GM21360 (cell line): ENCODE results near the gene UBE2L6.

ENCODE experiments used
- ATAC-seq: cut with Tn5 transposase; IDR thresholded peaks from one replicate; pipeline ENCODE4 v1.9.1; 2021; ENCODE audit warnings: mild to moderate bottlenecking, moderate library complexity; ENCODE audit not compliant: unreplicated experiment

UBE2L6 gene

DNA sequence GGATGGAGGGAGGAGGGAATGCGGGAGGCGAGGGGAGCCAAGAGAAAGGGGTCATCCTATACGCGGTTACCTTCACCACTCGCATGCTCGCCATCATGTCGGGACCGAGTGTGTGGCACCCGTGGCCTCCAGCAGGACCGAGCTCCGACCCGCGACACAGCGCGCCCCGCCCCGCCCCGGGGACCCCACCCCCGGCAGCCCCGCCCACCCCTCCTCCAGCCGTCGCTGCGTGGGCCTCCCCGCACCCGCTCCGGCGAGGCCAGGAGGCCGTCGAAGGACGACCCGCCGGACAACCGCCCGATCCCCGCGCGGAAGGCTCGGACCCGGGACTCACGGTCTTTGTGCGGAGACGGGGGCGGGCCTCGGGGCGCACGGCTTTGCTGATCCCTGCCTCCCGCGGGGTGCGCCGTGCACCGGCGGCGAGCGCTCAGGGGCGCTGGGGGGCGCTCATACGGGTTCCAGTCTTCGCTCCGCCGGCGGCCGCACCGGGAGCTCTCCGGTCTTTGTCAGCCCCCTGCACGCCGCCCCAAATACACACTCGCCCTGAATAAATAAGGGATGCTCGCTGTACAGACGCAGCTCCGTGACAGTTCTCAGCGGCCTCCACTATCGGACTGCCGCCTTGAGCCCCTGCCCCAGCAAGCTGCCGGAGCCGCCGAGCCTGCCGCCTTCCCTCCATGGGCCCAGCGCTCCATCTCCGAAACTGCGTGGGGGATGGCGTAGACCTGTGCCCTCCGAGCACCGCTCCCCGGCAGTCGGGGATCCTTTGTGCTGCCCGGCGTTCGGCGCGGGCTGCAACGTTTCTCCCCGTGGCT is at the start of gene UBE2L6:
Gene UBE2L6, minus strand, starts transcription at position 158 of the 815 bp plus-strand sequence. Its CDS starts 61 bp downstream, at position 97.
- ATAC-seq, result peak; percentile 47

DNA sequence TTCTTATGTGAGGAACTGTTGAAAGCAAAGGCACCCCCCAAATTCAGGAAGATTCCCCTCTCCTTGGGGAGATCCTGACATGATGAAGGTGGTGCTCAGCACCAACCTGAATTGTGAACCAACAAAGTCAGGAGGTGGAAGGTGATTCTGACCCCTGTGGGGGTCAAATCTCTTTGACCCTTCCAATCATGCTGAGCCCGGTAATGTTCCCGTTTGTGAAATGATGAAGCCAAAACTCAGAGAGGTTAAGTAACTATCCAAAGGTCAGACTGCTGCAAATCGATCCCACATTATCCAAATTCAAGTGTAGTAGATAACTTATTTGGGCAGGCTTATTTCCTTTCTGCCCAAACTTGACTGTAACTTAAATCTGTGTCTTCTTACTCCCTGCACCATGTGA is 49.1 kb upstream of the UBE2L6 start:
- no peak for ATAC-seq

DNA sequence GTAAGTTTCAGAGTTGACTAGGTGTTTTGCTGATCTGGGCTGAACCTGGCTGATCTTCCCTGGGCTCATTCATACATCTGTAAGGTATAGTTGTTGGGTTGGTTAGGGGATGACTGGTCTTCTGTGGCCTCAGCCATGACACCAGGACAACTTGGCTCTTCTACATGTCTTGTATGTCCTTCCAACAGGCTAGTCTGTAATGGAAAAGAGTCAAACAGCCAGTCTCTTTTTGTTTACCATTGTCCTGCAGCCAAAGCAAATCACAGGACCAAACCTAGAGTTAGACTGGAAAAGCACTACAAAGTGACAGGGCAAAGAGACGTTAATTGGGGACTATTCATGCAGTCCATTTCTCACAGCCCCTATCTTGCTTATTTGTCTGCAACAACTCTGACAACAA is 47.8 kb upstream of the UBE2L6 start:
- ATAC-seq, result no peak

DNA sequence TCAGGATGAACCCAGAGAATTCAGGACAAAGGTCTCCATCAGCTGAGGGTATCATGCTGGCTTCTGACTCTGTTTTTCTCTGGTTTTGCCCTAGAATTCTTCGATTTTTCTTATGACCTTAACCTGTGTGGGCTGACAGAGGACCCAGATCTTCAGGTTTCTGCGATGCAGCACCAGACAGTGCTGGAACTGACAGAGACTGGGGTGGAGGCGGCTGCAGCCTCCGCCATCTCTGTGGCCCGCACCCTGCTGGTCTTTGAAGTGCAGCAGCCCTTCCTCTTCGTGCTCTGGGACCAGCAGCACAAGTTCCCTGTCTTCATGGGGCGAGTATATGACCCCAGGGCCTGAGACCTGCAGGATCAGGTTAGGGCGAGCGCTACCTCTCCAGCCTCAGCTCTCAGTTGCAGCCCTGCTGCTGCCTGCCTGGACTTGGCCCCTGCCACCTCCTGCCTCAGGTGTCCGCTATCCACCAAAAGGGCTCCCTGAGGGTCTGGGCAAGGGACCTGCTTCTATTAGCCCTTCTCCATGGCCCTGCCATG is 46.8 kb upstream of the UBE2L6 start:
- ATAC-seq, result no peak

DNA sequence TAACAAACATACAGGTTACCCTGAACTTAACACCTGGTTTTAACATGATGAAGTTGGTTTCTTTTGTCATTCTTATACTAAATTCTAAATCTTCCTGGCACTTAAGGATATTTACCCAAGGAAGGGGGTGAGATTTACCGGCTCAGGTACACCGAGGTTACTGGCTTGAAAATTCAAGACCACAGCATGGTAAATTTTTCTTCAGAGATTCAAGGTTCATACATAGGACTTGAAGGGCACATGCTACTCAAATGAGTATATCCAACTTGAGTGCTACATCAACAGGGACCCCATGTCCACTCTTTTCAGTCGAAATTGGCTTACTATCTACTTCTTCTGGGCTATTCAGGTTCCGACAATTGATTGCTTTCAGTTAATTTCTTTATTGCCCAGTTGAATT is 42.7 kb upstream of the UBE2L6 start:
- no peak for ATAC-seq

DNA sequence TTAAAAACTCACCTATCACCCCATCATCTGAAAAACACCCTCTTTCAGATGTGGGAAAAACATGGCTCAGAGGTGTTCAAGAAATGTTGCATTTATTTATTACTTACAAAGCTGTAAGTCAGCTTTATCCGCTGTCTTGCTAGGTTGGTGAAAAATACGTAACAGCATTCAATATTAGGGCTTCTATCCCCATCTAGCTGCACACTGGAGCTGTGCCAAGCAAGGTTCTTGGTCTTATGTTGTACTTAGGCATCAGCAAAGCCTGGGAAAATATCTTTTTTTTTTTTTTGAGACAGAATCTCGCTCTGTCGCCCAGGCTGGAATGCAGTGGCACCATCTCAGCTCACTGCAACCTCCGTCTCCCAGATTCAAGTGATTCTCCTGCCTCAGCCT is 37.6 kb upstream of the UBE2L6 start:
- no peak for ATAC-seq

DNA sequence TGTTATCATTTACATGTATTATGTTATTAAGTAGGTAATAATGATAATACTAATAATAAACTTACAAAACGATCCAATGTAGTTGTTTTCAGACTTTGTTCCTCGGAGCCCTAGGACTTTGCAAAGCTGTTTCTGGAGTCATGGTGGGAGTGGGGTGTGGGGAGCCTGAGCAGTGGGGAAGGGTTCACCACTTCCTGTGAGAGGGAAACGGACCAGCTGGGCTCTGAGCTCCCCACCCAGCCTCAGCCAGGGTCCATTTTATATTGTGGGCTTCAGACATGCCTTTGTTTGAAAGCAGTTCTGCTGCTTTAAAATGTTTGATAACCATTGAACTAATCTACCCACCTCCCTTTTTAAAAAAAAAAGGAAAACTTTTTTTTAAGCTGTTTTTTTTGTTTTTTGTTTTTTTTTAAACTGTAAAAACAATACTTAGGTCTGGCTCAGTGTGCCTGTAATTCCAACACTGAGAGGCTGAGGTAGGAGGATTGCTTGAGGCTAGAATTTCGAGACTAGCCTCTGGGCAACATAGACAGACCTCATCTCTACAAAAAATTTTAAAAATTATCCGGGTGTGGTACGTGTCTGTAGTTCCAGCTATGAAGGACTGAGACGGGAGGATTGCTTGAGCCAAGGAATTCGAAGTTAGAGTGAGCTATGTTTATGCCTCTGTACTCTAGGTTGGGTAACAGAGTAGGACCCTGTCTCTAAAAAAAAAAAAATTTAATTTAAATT is 37.0 kb upstream of the UBE2L6 start:
- no peak for ATAC-seq

DNA sequence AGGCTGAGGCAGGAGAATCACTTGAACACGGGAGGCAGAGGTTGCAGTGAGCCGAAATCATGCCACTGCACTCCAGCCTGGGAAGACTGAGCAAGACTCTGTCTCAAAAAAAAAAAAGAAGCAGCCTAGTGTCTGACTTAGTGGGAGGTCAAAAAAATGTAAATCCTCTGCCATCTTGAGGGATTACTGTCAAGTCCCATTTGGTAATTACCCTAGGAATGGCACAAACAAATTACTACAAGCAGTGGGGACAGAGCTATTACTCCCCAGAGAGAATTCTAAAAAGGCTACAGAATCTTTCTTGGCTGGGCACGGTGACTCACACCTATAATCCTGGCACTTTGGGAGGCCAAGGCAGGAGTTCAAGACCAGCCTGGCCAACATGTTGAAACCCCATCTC is 33.8 kb upstream of the UBE2L6 start:
- no peak for ATAC-seq

DNA sequence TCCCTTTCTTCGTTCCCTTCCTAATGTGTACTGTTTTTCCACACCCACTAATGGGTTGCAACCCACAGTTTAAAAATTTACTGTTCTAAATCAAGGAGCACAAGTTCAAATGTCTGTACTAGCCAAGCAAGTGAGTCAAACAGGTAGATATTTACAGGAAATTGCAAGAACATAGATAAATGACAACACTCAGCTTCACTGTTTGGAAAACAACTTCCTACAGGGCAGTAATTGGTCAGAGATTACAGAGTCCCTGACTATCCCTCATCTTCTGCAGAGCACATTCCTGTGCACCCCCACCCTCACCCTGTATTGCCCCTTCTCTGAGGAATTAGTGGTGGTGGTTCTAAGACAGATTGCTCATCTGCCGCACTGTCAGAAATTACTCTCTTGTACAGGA is 31.9 kb upstream of the UBE2L6 start:
- ATAC-seq, result no peak

DNA sequence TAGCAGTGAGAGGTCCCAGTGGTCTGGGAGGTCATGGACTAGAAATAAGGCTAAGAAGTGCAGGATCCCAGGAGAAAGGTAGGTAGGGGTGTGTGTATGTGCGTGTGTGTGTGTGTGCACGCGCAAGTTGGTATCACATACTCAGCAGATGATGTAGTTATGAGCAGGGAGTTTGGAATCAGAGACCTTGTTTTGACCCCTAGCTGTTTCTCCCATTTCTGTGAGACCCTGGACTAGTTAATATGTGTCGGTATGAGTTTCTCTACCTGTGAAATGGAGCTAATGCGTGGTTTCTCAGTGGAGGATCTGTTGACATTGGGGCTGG is 31.3 kb upstream of the UBE2L6 start:
- no peak for ATAC-seq

DNA sequence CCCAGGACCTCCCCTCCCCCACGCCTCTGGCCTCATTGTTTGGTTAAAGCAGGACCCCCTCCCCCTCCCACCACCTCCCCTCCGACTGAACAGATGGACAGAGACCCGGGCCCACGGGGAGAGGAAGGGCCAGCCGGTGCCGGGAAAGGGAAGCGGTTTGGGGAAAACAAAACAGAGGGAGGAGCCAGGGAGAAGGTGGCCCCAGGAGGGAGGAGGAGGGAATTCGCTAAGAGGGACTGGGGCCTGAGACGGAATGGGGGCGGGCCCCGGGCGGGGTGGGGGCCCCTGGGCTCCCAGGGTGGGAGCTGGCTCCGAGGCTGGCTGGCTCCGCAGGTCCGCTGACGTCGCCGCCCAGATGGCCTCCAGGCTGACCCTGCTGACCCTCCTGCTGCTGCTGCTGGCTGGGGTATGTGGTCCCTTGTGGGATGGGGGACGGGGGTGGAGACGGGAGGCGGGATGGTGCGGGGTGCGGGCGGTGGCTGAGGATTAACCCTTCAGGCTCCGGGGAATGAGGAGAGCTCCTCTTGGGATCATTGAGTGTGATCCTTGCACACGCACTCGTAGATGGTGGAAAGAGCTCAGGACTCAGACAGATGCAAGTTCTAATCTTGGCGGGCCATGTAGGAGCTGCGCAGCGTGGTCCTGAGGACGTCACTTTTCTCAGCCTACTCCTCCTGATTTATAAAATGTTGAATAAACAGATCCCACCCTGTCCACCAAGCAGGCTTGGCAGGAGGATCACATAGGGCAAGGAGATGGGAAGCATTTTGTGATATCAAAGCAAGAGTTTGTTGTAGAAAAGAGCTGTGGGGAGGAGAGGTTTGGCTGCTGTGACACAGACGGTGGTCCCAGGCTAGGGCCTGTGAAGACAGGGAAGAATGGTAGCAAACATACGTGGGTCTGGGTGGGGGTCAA is 30.7 kb upstream of the UBE2L6 start:
- ATAC-seq, result no peak

DNA sequence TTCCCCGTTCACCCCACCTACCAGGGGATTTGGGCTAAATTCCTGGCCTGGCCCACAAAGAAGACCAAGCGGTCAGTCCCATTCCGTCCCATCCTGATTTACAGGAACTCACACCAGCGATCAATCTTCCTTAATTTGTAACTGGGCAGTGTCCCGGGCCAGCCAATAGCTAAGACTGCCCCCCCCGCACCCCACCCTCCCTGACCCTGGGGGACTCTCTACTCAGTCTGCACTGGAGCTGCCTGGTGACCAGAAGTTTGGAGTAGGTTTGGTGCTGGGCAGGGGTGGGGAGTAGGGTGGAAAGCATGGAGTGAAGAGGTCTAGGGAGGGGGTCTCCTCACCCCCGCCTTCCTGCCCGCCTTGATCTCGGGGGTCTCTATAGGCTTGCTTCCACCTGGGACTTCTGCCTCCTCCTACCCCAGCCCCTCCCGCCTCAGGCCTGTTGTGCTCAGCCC is 30.0 kb upstream of the UBE2L6 start, which contains the start of gene SERPING1:
Gene SERPING1, plus strand, starts transcription at position 225 of the 455 bp plus-strand sequence. CDS start 586 bp downstream, outside the sequence.
- no peak for ATAC-seq

DNA sequence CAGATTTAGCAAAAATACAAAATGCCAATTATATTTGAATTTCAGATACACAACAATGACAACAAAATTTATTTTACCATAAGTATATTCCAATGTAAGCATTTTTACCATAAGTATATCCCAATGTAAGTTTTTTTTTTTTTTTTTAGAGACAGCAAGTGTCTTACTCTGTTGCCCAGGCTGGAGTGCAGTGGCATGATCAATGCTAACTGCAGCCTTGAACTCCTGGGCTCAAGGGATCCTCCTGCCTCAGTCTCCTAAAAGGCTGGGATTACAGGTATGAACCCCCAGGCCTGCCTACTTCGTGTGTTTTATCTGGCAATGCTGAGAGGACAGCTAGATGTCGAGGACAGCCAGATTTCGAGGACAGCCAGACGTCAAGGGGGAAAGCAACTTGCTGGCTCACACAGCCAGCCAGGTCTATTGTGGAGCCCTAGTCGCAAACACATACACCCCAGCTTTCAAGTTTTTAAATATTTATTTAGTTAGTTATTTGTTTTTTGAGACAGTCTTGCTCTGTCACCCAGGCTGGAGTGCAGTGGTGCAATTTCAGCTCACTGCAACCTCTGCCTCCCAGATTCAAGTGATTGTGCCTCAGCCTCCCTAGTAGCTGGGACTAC is 28.9 kb upstream of the UBE2L6 start:
- ATAC-seq, result no peak

DNA sequence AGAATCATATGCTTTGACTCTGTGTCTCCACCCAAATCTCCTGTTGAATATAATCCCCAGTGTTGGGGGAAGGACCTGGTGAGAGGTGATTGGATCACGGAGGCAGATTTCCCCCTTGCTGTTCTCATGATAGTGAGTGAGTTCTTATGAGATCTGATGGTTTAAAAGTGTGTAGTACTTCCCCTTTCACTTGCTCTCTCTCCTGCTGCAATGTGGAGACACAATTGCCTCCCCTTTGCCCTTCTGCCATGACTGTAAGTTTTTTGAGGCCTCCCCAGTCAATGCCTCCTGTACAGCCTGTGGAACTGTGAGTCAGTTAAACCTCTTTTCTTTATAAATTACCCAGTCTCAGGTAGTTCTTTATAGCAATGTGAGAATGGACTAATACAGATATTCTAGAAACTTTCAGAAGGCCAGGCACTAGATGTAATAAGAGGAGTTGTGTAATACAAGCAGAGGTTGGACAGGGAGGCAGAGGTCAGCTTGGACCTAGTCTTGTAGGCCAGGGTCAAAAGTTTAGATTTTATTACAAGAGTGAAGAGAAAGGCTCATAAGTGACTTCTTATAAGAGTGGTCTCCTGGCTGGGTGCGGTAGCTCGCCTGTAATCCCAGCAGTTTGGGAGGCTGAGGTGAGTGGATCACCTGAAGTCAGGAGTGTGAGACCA is 20.7 kb upstream of the UBE2L6 start:
- ATAC-seq, result no peak

DNA sequence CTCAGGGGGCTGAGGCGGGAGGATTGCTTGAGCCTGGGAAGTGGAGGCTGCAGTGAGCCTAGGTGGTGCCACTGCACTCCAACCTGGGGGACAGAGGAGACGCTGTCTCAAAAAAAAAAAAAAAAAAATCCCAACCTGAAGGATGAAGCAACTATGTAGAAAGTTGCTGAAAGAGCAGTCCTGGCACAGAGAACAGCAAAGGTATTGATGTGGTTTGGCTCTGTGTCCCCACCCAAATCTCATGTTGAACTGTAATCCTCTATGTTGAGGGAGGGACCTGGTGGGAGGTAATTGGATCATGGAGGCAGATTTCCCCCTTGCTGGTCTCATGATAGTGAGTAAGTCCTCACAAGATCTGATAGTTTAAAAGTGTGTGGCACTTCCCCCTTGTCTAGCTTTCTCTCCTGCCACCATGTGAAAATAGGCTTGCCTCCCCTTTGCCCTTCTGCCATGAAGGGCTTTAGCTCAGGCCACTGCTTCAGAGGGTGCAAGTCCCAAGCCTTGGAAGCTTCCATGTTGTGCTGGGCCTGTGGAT is 19.3 kb upstream of the UBE2L6 start:
- no peak for ATAC-seq

DNA sequence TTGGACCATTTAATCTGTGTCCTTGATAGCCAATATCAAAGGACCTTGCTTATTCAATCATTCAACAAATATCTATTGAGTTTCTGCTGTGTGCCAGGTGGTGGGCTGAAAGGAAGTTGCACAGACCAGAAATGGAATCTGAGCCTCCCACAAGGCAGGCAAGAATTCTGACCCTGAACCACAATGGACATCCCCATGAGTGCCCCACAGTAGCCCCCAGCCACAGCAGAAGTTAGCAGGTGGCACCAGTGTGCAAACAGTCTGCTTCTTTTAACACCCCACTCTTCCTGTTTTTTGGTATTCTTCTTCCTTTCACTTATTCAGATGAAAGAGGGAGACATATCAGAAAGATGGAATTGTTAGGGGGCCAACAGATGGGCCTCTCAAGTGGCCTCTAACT is 17.8 kb upstream of the UBE2L6 start:
- ATAC-seq, result no peak

DNA sequence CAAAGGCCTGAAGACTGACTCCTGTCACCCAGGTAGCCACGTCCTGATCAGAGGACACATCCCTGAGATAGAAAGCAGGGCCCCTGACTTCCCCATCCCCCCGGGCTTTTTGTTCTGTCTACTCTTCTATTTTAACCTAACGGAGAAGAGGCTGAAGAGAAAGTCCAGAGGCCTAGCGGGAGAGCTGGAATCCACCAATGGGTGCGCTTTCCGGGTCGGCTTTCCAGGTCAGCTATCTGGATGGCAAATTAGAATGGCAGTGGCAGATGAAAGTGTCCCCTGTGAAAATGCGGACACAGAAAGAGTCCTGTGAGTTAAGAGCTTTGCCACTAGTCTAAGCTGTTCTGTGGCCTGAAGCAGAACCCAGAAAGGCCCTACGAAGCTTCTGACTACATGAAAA is 16.9 kb upstream of the UBE2L6 start:
- ATAC-seq, result no peak

DNA sequence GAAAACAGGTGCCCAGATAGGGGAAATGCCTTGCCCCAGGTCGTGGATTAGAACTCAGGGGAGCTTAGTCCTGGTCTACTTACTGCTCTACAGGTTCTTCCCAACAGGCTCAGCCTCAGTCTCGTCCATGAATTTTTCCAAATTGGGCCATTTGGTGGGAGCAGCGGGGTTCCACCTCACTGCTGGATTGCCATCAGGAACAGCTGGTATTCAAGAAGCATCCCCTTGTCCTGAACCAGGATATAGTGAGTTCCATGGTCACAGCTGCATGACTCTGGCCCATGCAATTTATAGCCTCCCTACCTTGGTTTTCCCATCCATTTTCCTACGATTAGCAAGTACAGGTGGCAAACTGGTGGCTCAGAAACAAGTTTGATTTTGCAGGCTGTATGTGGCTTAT is 6.6 kb upstream of the UBE2L6 start:
- no peak for ATAC-seq

DNA sequence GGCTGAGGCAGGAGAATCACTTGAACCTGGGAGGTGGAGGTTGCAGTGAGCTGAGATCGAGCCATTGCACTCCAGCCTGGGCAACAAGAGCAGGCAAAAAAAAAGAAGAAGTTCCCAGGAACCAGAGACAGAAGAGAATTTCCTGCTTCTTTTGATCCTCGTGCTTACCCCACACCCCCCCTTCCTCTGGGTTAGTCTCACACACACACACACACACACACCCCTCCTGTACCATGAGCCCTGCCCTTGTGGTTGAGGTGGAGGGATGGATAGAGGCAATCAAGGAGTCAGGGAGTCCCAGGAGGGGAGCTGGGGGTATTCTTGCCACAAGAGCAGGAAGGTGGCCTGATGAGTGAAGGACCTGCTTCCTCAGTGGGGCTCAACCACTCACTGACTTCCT is 4.1 kb upstream of the UBE2L6 start:
- no peak for ATAC-seq

DNA sequence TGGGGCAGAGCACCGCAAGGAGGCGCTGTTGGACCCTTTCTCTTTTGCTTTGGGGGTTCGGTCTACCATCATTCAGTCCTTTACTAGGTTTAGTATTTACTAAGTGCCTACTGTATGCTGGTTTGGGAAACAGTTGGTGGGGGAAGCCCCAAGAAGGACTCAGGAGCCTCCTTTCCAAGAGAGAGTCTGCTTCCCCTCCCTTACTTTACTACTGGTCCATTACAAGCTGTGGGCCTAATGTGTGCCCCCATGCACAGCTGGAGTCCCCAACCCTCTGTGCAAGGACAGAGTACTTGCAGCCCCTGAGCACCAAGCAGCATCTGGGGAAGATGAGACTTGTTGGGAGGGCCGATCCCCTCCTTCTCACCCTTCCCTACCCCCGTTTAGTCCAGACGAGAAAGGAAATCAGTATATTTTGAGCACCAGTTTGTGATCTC is 876 bp upstream of the UBE2L6 start:
- ATAC-seq, result peak; percentile 70
